Hepatocyte (in vitro differentiated cells): ENCODE measurements around the gene ZNF511. TPM values are rescaled to one million over a fixed set of nuclear protein-coding genes. Genes with fewer than 3 reads are reported as not detected.

Experiments
- DNase-seq: peaks from one replicate; pipeline ENCODE4 v3.0.0-alpha.2; 2016; ENCODE audit warnings: low spot score
- H2AFZ ChIP-seq: fragments of 200-600 bp; sonication (generic); 2 replicates; pipeline ENCODE4 v1.6.0; 2016; ENCODE audit warnings: antibody characterized with exemption, mild to moderate bottlenecking
- H3K27ac ChIP-seq: fragments of 200-600 bp; sonication (generic); 2 replicates; pipeline ENCODE4 v1.5.1; 2016; ENCODE audit warnings: mild to moderate bottlenecking
- H3K27me3 ChIP-seq: fragments of 200-600 bp; sonication (generic); 2 replicates; pipeline ENCODE4 v1.6.1; 2016
- H3K36me3 ChIP-seq: fragments of 200-600 bp; sonication (generic); replicated peaks from 2 replicates; pipeline ENCODE4 v1.5.1; 2016; ENCODE audit warnings: low read depth; ENCODE audit not compliant: insufficient read depth
- H3K4me1 ChIP-seq: fragments of 200-600 bp; sonication (generic); 2 replicates; pipeline ENCODE4 v1.5.1; 2016; ENCODE audit warnings: mild to moderate bottlenecking, moderate library complexity; ENCODE audit not compliant: insufficient read depth
- H3K4me2 ChIP-seq: fragments of 200-600 bp; sonication (generic); 2 replicates; pipeline ENCODE4 v1.6.0; 2016
- H3K4me3 ChIP-seq: fragments of 200-600 bp; sonication (generic); 2 replicates; pipeline ENCODE4 v1.5.1; 2016; ENCODE audit warnings: mild to moderate bottlenecking
- H3K79me2 ChIP-seq: fragments of 200-600 bp; sonication (generic); 2 replicates; pipeline ENCODE4 v1.6.0; 2017; ENCODE audit warnings: mild to moderate bottlenecking
- H3K9me2 ChIP-seq: fragments of 200-600 bp; sonication (generic); replicated peaks from 2 replicates; pipeline ENCODE4 v1.6.0; 2017; ENCODE audit warnings: mild to moderate bottlenecking; ENCODE audit not compliant: insufficient read depth
- H3K9me3 ChIP-seq: fragments of 200-600 bp; sonication (generic); 2 replicates; pipeline ENCODE4 v1.5.1; 2016; ENCODE audit warnings: low read depth, mild to moderate bottlenecking
- H4K20me1 ChIP-seq: fragments of 200-600 bp; sonication (generic); 2 replicates; pipeline ENCODE4 v1.6.0; 2016; ENCODE audit warnings: mild to moderate bottlenecking; ENCODE audit not compliant: insufficient read depth, poor library complexity, severe bottlenecking
- EZH2 ChIP-seq: fragments of 200-600 bp; sonication (generic); IDR thresholded peaks from 2 replicates; pipeline ENCODE4 v1.6.1; 2016; ENCODE audit warnings: antibody characterized with exemption, mild to moderate bottlenecking, borderline replicate concordance
- EZH2phosphoT487 ChIP-seq: fragments of 200-600 bp; sonication (generic); IDR thresholded peaks from one replicate; pipeline ENCODE4 v1.6.1; 2018; ENCODE audit warnings: antibody characterized with exemption, mild to moderate bottlenecking, low read depth, moderate library complexity; ENCODE audit not compliant: unreplicated experiment, severe bottlenecking
- WGBS: methylation state at CpG from one replicate; pipeline ENCODE4 v1.1.6; 2016; ENCODE audit warnings: low lambda C conversion rate; ENCODE audit errors: missing lambda C conversion rate; 5-methylcytosine and 5-hydroxymethylcytosine counted together
- polyA plus RNA-seq: library from polyadenylated mRNA; unstranded; fragments of >200 nt; fragmentation: Nextera tagmentation; extraction: Ambion mirVana; gene quantifications from 2 replicates; pipeline ENCODE4 v1.2.1, GENCODE V29; 2016
- total RNA-seq: library from RNA; depleted of rRNA; stranded (reverse); fragments of >200 nt; gene quantifications from 2 replicates; pipeline ENCODE4 v1.2.3, GENCODE V29; 2014
- TF ChIP-seq, protein P1 (sequence below): fragments of 200-600 bp; sonication (generic); IDR thresholded peaks from 2 replicates; pipeline ENCODE4 v1.5.1; 2016; ENCODE audit warnings: antibody characterized with exemption, mild to moderate bottlenecking; ENCODE audit not compliant: poor library complexity

ZNF511 gene
- total and polyA plus RNA-seq, 2 experiments from 2014 or later, result 36.9 to 56.9 TPM

DNA sequence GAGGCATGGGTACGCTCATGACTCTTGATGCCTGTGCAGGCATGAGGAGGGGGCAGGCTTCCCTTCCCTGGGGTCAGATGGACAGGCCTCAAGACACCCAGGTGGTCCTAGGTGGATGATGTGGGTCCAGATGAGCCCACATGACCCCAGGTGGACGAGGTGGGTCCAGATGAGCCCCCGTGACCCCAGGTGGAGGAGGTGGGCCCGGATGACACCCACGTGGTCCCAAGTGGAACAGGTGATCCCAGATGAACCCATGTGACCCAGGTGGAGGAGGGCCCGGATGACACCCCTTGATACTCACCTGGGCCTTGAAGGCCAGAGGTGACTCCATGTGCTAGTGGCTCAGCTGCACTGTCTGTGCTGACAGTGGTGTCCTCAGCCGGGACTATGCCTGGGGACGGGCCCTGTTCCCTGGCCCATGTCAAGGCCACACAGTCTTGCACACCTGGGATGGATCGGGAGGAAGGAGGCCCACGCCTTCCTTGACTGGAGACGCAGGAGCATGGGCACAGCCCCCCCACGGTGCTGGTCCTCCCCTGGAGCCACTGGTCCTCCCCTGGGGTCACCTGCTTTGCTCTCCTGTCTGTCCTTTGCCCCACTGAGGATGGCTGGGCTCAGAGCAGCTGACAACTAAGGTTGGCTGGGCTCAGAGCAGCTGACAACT lies 41.7 kb downstream of the ZNF511 start:
- H3K27me3 ChIP-seq, result no peaks in the 10 kb centered on the region
- H3K4me1 ChIP-seq, result peaks cover 5% of the 10 kb centered on the region
- no peak overlapping the region for H3K4me2 ChIP-seq
- no peak for TF ChIP-seq EZH2
- TF ChIP-seq EZH2phosphoT487, result no peak
- TF ChIP-seq, protein P1, sequence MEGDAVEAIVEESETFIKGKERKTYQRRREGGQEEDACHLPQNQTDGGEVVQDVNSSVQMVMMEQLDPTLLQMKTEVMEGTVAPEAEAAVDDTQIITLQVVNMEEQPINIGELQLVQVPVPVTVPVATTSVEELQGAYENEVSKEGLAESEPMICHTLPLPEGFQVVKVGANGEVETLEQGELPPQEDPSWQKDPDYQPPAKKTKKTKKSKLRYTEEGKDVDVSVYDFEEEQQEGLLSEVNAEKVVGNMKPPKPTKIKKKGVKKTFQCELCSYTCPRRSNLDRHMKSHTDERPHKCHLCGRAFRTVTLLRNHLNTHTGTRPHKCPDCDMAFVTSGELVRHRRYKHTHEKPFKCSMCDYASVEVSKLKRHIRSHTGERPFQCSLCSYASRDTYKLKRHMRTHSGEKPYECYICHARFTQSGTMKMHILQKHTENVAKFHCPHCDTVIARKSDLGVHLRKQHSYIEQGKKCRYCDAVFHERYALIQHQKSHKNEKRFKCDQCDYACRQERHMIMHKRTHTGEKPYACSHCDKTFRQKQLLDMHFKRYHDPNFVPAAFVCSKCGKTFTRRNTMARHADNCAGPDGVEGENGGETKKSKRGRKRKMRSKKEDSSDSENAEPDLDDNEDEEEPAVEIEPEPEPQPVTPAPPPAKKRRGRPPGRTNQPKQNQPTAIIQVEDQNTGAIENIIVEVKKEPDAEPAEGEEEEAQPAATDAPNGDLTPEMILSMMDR, result no peak
- no peak overlapping the region for H2AFZ ChIP-seq
- no peaks in the 10 kb centered on the region for H3K9me2 ChIP-seq
- no peaks in the 10 kb centered on the region for H3K9me3 ChIP-seq
- WGBS, result 91% methylated on average over 12 of the region's 12 CpGs
- no peak overlapping the region for H3K4me3 ChIP-seq
- H4K20me1 ChIP-seq, result no peaks in the 10 kb centered on the region
- no peak overlapping the region for H3K27ac ChIP-seq
- H3K79me2 ChIP-seq, result no peaks in the 10 kb centered on the region
- no peaks in the 10 kb centered on the region for H3K36me3 ChIP-seq
- DNase-seq, result no peak

DNA sequence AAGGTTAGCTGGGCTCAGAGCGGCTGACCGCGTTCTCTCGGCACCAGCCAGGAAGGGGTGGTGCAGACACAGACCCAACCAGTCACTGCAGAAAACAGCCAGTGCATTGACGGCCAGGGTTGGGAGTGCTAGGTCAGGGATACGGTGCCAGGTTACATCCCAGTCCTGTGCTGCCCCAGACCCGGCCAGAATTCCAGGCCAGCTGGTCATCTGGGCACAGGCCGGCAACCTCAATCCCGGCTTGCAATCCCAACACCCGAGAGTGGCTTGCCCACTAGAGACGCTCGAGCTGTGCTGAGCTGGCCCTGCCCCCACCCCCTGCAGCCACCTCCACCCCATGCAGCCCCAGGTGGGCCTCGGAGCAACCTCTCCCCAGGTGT lies 42.2 kb downstream of the ZNF511 start:
- DNase-seq, result no peak
- H4K20me1 ChIP-seq, result no peaks in the 10 kb centered on the region
- H3K36me3 ChIP-seq, result no peaks in the 10 kb centered on the region
- H3K79me2 ChIP-seq, result no peaks in the 10 kb centered on the region
- H3K27ac ChIP-seq, result no peak overlapping the region
- no peaks in the 10 kb centered on the region for H3K9me2 ChIP-seq
- TF ChIP-seq EZH2phosphoT487 (no peak), EZH2 (no peak)
- TF ChIP-seq, protein P1, result no peak
- H3K4me3 ChIP-seq, result no peak overlapping the region
- peaks cover 5% of the 10 kb centered on the region for H3K4me1 ChIP-seq
- H3K9me3 ChIP-seq, result no peaks in the 10 kb centered on the region
- H2AFZ ChIP-seq, result no peak overlapping the region
- no peaks in the 10 kb centered on the region for H3K27me3 ChIP-seq
- 74% methylated on average over 9 of the region's 13 CpGs for WGBS
- H3K4me2 ChIP-seq, result no peak overlapping the region

DNA sequence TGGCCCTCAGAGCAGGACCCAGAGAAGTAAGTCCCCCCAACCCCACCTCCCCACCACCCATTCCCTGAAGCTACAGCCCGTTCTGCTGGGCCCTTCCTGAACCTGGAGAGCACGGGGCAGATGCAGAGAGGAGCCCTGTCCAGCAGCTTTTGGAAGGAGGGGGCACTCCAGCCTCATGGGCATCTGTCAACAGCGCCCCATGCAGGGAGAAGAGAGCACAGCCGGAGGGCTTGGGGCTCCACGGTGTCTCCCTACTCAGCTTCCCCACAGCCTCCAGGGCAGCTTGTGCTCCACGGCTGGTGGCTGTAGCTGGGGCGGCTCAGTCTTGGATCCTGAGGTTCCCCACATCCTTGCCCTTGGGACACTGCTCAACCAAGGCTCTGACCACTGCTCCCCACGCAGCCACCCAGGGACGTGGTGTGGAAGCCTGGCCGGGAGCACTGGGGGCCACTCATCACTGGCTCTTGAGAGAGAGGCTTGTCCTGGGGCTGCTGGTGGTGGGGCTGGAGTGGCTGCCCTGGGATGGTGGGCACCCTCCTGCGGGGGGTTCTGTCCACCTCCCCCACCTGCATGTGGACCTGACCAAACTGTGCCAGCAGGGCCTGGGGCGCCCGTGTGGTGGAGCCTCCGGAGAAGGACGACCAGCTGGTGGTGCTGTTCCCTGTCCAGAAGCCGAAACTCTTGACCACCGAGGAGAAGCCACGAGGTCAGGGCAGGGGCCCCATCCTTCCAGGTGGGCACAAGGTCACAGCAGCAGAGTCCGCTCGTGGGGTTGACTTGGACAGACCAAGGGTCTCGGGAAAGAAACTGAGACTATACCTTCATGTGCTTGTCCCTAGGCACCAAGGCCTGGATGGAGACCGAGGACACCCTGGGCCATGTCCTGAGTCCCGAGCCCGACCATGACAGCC lies 42.9 kb downstream of the ZNF511 start:
- 72% methylated on average over 21 of the region's 24 CpGs for WGBS
- H4K20me1 ChIP-seq, result no peaks in the 10 kb centered on the region
- H2AFZ ChIP-seq, result no peak overlapping the region
- H3K9me2 ChIP-seq, result no peaks in the 10 kb centered on the region
- no peak for TF ChIP-seq EZH2
- TF ChIP-seq, protein P1, result no peak
- TF ChIP-seq EZH2phosphoT487, result no peak
- H3K36me3 ChIP-seq, result no peaks in the 10 kb centered on the region
- H3K4me1 ChIP-seq, result peaks cover 6% of the 10 kb centered on the region
- H3K4me3 ChIP-seq, result no peak overlapping the region
- H3K4me2 ChIP-seq, result no peak overlapping the region
- H3K27me3 ChIP-seq, result no peaks in the 10 kb centered on the region
- no peak overlapping the region for H3K27ac ChIP-seq
- no peaks in the 10 kb centered on the region for H3K79me2 ChIP-seq
- no peak for DNase-seq
- H3K9me3 ChIP-seq, result no peaks in the 10 kb centered on the region
